GM13977 (cell line): ENCODE data around the gene ACSF3.

Experiments
- DNase-seq: peaks from one replicate; pipeline ENCODE4 v3.0.0; 2012; ENCODE audit warnings: low spot score
- in situ Hi-C: fragments of 300-500 bp; cut with MboI; formaldehyde crosslinking; loops from one replicate; pipeline ENCODE4 v1.12.0; 2022; ENCODE audit warnings: low sequenced_read_pairs, low pct_unique_long_range_greater_than_20kb, mixed read lengths, inconsistent platforms; ENCODE audit not compliant: unreplicated experiment
- TF ChIP-seq, protein P1 (sequence below): IDR thresholded peaks from 2 replicates; pipeline ENCODE4 v1.5.1; 2012; ENCODE audit warnings: mild to moderate bottlenecking, control low read depth; ENCODE audit not compliant: insufficient read depth; ENCODE audit errors: extremely low read depth, missing control alignments

The ACSF3 gene

DNA sequence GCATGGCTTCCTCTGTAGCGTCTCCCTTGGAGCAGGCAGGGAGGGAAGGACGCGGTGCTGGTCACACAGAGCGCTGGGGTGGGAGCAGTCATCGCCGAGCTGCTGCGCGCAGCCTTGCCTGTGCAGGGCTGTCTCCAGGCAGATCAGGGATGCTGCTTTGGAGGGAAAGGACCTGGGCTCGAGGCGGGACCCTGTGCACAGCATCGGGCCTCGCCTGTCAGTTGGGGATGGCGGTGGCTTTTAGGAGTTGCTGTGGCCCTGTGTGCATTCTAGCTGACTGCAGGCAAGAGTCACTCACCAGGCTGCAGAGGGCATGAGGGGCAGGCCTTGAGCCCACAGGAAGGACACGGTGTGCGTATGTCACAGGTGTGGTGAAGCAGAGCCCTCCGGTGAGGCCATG, 10.1 kb downstream of the ACSF3 start:
- no peak for DNase-seq
- in situ Hi-C loops, result no loop called here

DNA sequence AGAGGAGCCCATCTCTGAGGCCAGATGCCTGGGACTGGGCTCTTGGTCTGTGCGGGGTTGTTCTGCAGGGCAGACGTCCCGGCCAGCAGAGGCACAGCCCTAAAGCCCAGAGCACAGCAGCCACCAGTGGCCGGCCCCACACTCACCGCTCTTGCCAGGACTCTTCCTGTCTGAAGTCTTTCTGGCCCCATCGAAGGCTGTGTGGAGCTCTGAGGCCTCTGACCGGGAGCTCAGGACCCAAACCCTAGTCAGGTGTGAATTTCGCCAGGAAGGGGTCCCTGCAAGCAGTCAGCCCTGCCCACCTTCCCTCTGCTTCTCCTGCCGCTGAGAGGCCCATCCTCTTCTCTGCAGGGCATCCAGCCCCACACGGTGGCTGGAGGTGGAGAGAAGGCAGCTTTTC, 10.7 kb downstream of the ACSF3 start:
- no peak for DNase-seq
- in situ Hi-C loops, result no loop called here
- TF ChIP-seq, protein P1, sequence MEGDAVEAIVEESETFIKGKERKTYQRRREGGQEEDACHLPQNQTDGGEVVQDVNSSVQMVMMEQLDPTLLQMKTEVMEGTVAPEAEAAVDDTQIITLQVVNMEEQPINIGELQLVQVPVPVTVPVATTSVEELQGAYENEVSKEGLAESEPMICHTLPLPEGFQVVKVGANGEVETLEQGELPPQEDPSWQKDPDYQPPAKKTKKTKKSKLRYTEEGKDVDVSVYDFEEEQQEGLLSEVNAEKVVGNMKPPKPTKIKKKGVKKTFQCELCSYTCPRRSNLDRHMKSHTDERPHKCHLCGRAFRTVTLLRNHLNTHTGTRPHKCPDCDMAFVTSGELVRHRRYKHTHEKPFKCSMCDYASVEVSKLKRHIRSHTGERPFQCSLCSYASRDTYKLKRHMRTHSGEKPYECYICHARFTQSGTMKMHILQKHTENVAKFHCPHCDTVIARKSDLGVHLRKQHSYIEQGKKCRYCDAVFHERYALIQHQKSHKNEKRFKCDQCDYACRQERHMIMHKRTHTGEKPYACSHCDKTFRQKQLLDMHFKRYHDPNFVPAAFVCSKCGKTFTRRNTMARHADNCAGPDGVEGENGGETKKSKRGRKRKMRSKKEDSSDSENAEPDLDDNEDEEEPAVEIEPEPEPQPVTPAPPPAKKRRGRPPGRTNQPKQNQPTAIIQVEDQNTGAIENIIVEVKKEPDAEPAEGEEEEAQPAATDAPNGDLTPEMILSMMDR, result no peak

More for the DNA sequence above, 10.1 kb downstream of the ACSF3 start:
- TF ChIP-seq, protein P1, result no peak

DNA sequence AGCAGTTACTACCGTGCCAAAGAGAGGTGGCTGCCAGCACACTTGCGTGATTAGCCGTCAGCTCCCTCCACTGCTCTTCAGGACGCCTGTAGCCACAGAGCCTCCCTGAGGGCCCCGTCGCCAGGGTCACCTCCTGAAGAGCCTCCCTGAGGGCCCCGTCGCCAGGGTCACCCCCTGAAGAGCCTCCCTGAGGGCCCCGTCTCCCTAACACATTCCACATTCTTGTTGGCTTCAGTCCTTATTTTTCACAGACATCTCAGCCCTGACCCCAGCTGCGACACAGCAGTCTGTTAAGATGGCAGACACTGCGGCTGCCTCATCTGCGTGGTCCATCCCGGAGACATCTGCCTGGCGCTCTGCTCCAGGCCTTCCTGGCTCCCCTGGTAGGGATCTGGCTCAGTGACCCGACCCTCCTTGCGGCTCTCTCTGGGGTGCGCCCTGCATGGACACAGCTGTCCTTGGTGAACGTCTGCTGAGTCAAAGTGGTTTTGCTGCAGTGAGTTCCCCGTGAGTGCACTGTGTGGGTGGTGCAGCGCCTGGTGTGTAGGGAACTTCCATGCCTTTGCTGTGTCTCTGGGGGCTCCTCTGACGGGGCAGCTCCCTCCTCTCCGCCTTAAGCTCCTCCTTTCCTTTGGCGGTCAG, 11.4 kb downstream of the ACSF3 start:
- in situ Hi-C loops, result no loop called here
- TF ChIP-seq, protein P1, result no peak
- DNase-seq, result peak; percentile 91

DNA sequence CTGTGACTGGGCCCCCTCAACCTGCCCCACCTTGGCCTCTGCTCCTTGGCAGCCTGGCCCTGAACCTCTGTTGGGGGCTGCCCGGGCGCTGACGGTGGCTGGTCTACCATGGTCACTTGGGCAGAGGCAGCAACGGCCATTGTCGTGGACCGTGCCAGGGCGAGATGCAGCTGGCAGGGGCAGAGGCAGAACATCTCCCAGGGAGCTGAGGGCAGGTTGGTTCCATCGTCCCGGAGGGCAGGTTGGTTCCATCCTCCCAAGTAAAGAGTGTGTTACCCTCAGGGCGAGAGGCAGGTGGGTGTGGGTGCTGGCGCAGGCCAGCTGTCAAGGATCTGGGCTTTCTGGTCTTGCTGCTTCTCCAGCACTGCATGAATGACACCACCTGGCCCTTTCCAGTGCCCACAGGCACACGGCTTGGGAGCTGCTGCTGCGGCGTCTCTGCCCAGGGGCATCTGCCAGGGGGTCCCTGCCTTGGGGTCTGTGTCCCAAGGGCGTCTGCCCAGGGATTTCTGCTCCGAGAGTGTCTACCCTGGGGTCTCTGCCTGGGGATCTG, 12.0 kb downstream of the ACSF3 start:
- in situ Hi-C loops, result no loop called here
- DNase-seq, result no peak
- TF ChIP-seq, protein P1, result no peak

DNA sequence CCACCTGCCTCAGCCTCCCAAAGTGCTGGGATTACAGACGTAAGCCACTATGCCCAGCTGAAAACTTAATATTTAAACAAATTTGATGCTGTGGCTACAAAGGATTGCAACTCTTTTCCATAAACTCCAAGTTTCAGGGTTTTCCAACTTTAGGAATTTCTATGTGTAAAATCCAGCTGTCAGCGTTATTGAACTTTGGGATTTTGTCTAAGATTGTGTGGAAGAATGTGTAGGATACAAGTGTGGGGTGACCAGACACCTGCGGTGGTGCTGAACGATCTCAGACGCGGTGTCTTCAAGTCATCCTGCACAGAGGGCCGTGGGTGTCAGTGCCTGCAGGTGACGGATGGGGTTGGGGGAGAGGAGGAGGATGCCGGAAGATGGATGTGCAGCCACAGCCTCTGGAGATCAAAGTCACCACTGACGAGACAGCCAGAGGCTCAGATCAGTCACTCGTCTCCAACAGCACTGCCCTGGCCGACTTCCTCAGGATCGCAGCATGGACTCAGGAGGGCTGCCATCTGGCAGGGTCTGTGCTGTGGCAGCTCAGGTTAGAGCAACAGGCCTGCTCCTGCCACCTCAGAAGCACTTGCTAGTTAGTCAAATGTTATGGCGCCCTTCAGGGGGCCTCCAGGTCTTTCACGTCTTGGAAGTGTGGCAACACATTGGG, 13.0 kb downstream of the ACSF3 start:
- in situ Hi-C loops, result no loop called here
- TF ChIP-seq, protein P1, result no peak
- no peak for DNase-seq

DNA sequence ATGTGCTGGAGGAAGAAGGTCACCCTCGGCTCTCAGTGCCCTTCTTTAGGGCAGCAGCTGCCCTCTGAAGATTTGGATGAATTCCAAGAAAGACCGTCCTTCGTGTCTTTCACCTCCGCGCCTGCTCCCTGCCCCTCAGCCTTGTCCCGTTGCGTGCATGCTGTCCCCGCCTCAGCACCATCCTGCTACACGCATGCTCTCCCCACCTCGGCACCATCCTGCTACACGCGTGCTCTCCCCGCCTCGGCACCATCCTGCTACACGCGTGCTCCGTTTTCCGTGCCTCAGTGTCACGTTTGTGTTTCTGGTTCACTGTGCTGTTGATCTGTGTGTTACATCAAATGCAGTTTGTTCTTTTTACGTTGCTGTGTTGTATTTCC, 13.5 kb downstream of the ACSF3 start:
- DNase-seq, result no peak
- TF ChIP-seq, protein P1, result no peak
- in situ Hi-C loops, result no loop called here
